SU-DHL-6 (cell line): ENCODE measurements around the gene PGAP3.

Experiments
- H2AFZ ChIP-seq: fragments of 200-600 bp; sonication (generic); 2 replicates; pipeline ENCODE4 v1.6.1; 2014; ENCODE audit warnings: low read depth, mild to moderate bottlenecking, moderate library complexity, mixed read lengths, antibody characterized with exemption, low read length; ENCODE audit not compliant: severe bottlenecking
- H3F3A ChIP-seq: fragments of 200-600 bp; shearing (Covaris generic); 2 replicates; pipeline ENCODE4 v1.6.0; 2016; ENCODE audit warnings: antibody characterized with exemption, mild to moderate bottlenecking; ENCODE audit not compliant: insufficient read depth
- H3K27ac ChIP-seq: fragments of 200-600 bp; sonication (generic); 2 replicates; pipeline ENCODE4 v1.5.1; 2016; ENCODE audit warnings: low read depth, mild to moderate bottlenecking, low read length, moderate library complexity, mixed read lengths
- H3K27me3 ChIP-seq: fragments of 200-600 bp; sonication (generic), shearing (Covaris generic); 2 replicates; pipeline ENCODE4 v1.6.0; 2014; ENCODE audit warnings: mild to moderate bottlenecking, low read length
- H3K36me3 ChIP-seq: fragments of 200-600 bp; sonication (generic); 2 replicates; pipeline ENCODE4 v1.6.1; 2014; ENCODE audit warnings: mild to moderate bottlenecking, low read length, mixed read lengths
- H3K4me2 ChIP-seq: fragments of 300-600, 200-600 bp; shearing (Covaris generic), sonication (generic); 2 replicates; pipeline ENCODE4 v1.6.0; 2014; ENCODE audit warnings: low read length, low read depth, mild to moderate bottlenecking; ENCODE audit not compliant: poor library complexity, severe bottlenecking
- H3K4me3 ChIP-seq: fragments of 200-600 bp; sonication (generic); 2 replicates; pipeline ENCODE4 v1.5.1; 2014; ENCODE audit warnings: antibody characterized with exemption, low read length, mild to moderate bottlenecking, mixed read lengths; ENCODE audit not compliant: insufficient read depth, poor library complexity, severe bottlenecking
- H3K79me2 ChIP-seq: fragments of 200-600 bp; sonication (generic); 2 replicates; pipeline ENCODE4 v1.6.1; 2014; ENCODE audit warnings: mild to moderate bottlenecking, low read length, moderate library complexity; ENCODE audit not compliant: insufficient read depth
- H3K9ac ChIP-seq: fragments of 200-600 bp; sonication (generic); 2 replicates; pipeline ENCODE4 v1.7.0; 2014; ENCODE audit warnings: mild to moderate bottlenecking, low read length
- H3K9me2 ChIP-seq: fragments of 200-600 bp; sonication (generic); replicated peaks from 2 replicates; pipeline ENCODE4 v1.6.1; 2014; ENCODE audit warnings: low read length; ENCODE audit not compliant: insufficient read depth
- H3K9me3 ChIP-seq: fragments of 200-600 bp; sonication (generic); 2 replicates; pipeline ENCODE4 v1.6.1; 2014; ENCODE audit warnings: low read length, mixed read lengths; ENCODE audit not compliant: insufficient read depth
- H4K20me1 ChIP-seq: fragments of 200-600 bp; sonication (generic); 2 replicates; pipeline ENCODE4 v1.6.1; 2014; ENCODE audit warnings: low read depth, mild to moderate bottlenecking, antibody characterized with exemption, low read length, moderate library complexity, mixed read lengths
- EZH2phosphoT487 ChIP-seq: fragments of 200-600 bp; sonication (generic), shearing (Covaris generic); conservative IDR thresholded peaks from 2 replicates; pipeline ENCODE4 v1.6.1; 2018; ENCODE audit warnings: mild to moderate bottlenecking, antibody characterized with exemption, low read length, moderate library complexity, mixed read lengths
- TF ChIP-seq, protein P1 (sequence below): fragments of 200-600 bp; sonication (generic); IDR thresholded peaks from one replicate; pipeline ENCODE4 v1.5.1; 2017; ENCODE audit warnings: antibody characterized with exemption, mild to moderate bottlenecking, low read length, moderate library complexity; ENCODE audit not compliant: insufficient read depth, poor library complexity, severe bottlenecking

PGAP3 gene

DNA sequence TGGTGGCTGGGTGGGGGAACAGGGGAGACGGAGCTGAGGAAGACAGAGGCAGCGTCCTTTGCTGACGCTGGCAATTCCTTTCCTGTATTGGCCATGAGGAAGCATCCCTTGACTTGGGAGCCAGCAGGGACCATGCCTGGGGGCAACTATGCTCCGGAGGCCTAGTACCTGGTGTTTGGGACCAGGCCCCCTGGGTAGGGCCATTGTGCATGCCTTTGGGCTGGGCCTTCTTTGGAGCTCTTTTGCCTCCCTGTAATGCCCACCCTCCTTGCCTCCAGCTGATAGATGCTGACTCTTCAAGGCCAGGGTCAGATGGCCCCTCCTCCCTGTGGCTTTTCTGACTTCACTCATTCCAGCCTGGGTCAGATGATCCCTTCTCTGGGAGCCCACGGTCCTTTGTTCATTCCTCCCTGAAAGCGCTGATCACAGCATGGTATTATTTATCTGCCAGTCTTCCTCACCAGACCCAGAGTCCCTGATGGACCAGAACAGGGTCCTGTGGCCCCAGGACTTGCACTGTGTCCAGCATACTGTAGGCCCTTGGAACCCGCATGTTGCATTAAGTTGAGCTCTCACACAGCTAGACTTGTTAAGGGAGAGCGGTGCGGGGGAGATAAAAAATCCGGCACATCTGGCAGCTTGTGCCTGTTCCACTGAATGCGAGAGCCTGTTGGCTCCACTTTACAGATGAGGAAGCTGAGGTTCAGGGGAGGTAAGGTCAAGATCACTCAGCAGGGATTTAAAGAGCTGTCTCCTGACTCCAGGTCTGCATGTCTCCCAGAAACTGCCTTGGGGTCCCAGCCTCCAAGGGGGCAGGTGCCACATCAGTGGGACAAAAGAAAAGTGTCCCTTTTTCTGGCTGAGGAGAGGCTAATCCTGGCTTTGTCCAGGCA, 48.0 kb downstream of the PGAP3 start:
- Histone ChIP-seq H3K4me3 (no peak overlapping the region), H3K9me3 (no peaks in the 10 kb centered on the region), H3K79me2 (peaks cover 65% of the 10 kb centered on the region), H3F3A (no peaks in the 10 kb centered on the region), H3K27me3 (no peaks in the 10 kb centered on the region), H2AFZ (no peak overlapping the region), H3K9me2 (no peaks in the 10 kb centered on the region), H3K27ac (no peak overlapping the region), H3K9ac (no peak overlapping the region), H3K36me3 (no peaks in the 10 kb centered on the region), H4K20me1 (no peaks in the 10 kb centered on the region; the same call in 1 of the 2 replicates), H3K4me2 (no peak overlapping the region)
- TF ChIP-seq EZH2phosphoT487 = no peak
- TF ChIP-seq, protein P1, sequence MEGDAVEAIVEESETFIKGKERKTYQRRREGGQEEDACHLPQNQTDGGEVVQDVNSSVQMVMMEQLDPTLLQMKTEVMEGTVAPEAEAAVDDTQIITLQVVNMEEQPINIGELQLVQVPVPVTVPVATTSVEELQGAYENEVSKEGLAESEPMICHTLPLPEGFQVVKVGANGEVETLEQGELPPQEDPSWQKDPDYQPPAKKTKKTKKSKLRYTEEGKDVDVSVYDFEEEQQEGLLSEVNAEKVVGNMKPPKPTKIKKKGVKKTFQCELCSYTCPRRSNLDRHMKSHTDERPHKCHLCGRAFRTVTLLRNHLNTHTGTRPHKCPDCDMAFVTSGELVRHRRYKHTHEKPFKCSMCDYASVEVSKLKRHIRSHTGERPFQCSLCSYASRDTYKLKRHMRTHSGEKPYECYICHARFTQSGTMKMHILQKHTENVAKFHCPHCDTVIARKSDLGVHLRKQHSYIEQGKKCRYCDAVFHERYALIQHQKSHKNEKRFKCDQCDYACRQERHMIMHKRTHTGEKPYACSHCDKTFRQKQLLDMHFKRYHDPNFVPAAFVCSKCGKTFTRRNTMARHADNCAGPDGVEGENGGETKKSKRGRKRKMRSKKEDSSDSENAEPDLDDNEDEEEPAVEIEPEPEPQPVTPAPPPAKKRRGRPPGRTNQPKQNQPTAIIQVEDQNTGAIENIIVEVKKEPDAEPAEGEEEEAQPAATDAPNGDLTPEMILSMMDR = no peak

DNA sequence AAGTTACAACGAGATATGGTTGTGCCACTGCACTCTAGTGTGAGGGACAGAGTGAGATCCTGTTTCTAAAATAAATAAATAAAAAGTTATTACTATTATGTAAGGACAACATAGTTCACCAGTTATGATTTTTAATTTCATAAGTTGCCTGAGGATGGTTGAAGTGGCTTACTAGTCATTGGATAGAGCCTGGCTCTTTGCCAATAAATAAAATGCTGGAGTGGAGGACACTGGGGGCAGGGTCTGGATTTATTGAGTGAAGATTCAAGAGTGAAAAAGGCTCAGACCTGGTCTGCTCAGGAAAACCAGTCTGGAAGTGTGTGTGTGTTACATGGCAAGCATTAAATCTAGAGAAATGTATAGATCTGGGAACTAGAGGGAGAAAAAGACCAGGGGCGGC, 48.8 kb downstream of the PGAP3 start:
- Histone ChIP-seq H3K9me2 (no peaks in the 10 kb centered on the region), H3K27me3 (no peaks in the 10 kb centered on the region), H3K4me2 (no peak overlapping the region), H3K36me3 (no peaks in the 10 kb centered on the region), H3F3A (no peaks in the 10 kb centered on the region), H4K20me1 (no peaks in the 10 kb centered on the region; the same call in 1 of the 2 replicates), H3K9me3 (no peaks in the 10 kb centered on the region), H3K79me2 (peaks cover 59% of the 10 kb centered on the region), H3K9ac (no peak overlapping the region), H2AFZ (no peak overlapping the region), H3K27ac (no peak overlapping the region), H3K4me3 (no peak overlapping the region)
- TF ChIP-seq EZH2phosphoT487 = no peak
- TF ChIP-seq, protein P1 = no peak

DNA sequence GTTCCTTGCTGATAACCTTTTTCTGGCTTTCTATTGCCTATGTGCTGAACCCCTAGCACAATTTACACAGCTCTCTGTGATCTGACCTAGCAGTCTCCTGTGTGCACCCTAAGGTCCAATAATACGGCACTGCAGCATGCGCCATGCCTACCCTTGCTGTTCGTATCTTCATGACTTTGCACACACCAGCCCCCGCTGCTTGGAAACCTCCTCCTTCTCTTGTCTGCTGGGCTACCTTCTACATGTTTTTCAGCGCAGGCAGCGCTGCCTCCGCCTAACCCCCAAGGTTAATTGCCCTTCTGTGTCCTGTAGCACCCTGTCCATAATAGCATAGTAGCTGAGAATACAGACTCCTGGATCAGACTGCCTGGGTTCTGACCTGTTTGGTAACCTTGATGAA, 49.5 kb downstream of the PGAP3 start:
- Histone ChIP-seq H3K9me2 (no peaks in the 10 kb centered on the region), H3K27ac (no peak overlapping the region), H4K20me1 (no peaks in the 10 kb centered on the region; the same call in 1 of the 2 replicates), H3K9ac (peak overlapping the region; percentile 79), H3K27me3 (no peaks in the 10 kb centered on the region), H3K9me3 (no peaks in the 10 kb centered on the region), H3K79me2 (peaks cover 52% of the 10 kb centered on the region), H3F3A (no peaks in the 10 kb centered on the region), H2AFZ (no peak overlapping the region), H3K4me3 (no peak overlapping the region), H3K36me3 (no peaks in the 10 kb centered on the region), H3K4me2 (peak overlapping the region; percentile 78)
- TF ChIP-seq EZH2phosphoT487 = no peak
- TF ChIP-seq, protein P1 = no peak
